HG03097 (cell line): ENCODE data around the gene DTX3L.

Experiments
- ATAC-seq: cut with Tn5 transposase; IDR thresholded peaks from one replicate; pipeline ENCODE4 v1.9.1; 2021; ENCODE audit not compliant: unreplicated experiment, low FRiP score

Gene DTX3L

DNA sequence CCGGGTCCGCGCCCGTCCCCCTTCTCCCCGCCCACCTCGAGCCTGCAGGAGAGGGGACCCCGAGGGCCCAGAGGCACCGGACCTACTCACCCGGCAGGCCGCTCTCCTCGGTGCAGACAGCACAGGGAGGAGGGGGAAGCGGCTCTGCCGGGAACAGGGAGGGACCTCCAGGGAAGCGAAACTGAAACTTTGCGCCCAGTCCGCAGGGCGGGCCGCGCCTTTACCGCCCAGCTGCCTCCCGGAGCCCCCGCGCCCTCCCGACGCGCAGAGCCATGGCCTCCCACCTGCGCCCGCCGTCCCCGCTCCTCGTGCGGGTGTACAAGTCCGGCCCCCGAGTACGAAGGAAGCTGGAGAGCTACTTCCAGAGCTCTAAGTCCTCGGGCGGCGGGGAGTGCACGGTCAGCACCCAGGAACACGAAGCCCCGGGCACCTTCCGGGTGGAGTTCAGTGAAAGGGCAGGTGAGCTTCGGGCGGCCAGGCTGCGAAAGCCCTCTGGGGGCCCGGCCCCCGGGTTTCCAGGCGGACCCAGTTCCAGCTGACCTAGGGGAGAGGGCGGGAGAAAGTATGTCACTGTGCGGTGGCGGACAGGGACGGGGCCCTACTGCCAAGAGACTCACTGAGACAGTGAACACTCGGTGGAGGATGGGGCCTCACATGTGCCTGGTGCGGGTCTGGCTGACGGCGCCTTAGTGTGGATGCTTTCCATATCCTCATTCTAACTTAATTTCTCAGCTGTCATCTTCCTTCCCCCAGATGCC is at the start of gene DTX3L, which contains the start of gene PARP9:
Gene DTX3L (plus strand): TSS at position 184 of the 758 bp plus-strand sequence. CDS start 89 bp downstream, at position 273.
Gene PARP9 (minus strand): TSS at position 146 of the 758 bp plus-strand sequence. CDS start 4,680 bp downstream, outside the sequence.
- ATAC-seq = peak; percentile 53

GRCh38 chr3:122515020-122515468 is 49.1 kb upstream of the DTX3L start:
- no peak for ATAC-seq

DNA sequence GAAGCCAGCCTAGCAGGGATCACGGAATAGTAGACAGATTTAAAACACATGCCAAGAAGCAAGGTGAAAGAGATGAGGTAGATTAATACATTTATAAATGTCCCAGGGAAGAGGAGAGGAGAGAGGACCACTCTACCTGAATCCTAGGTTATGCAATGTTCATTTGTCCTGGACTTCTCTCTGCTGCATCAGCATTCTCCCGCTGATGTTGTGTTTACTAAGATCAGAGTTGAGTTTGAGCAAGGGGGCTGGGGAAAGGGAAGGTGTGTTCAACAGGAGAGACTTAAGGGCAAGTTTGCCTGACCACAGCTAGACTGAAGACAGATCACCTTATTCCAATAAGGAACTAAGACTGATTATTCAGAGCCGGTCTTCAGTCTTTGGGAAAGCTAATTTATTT is 48.3 kb upstream of the DTX3L start:
- no peak for ATAC-seq

DNA sequence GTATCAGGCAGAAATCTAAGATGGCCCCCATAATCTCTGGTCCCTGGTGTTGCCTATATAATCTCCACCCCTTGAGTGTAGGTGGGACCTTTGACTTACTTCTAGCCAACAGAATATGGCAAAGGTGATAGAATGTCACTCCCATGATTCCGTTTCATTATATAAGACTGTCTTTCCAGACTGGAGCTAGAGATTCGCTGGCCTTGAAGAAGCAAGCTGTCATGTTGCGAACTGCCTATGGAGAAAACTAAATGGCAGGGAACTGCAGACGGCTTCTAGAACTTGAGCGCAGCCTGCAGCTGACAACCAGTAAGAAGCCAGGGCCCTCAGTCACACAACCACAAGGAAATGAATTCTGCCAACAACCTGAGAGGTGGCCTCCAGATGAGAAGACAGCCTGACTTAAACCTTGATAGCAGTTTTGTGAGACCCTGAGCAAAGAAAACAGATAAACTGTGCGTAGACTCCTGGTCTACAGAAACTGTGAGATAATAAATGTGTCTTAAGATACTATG is 47.2 kb upstream of the DTX3L start:
- ATAC-seq = no peak

GRCh38 chr3:122519693-122520092 is 44.4 kb upstream of the DTX3L start:
- ATAC-seq = no peak

DNA sequence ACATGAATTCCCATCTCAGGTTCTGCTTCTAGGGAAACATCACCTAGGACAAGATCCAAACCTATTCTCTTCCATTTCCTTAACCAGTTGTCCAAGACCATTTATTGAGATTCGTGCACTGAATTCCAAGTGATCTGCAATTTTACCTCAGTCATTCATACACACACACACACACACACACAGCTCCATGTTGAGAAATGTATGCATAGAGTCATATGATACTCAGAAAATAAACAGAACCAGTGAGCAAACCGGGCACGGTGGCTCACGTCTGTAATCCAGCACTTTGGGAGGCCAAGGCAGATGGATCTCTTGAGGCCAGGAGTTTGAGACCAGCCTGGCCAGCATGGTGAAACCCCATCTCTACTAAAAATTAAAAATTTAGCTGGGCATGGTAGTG is 43.3 kb upstream of the DTX3L start:
- ATAC-seq = no peak

GRCh38 chr3:122523317-122523716 is 40.8 kb upstream of the DTX3L start:
- no peak for ATAC-seq

DNA sequence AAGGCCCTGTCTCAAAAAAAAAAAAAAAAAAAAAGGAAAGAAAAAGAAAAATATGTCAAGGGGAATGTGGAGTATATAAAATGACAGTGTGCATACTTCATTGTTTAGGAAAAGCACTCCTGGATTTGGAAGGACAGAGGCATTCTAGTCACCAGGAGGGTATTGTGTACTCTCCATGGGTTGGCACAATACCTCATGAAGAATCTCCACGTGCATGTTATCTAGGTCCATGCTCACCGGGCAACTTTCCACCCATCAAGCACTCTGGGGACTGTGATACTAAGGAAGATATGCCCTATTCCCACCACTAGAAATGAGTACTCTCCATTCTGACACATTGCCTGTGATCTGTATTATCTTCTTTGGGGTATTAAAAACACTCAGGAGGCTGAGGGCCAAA is 34.0 kb upstream of the DTX3L start:
- ATAC-seq = no peak

- peak; percentile 10 for ATAC-seq
These were observed 30.7 kb upstream of the DTX3L start for GRCh38 chr3:122533480-122533879.

- ATAC-seq = peak; percentile 91
These were observed 30.2 kb upstream of the DTX3L start for GRCh38 chr3:122533931-122534334.

- no peak for ATAC-seq
These were observed 28.0 kb upstream of the DTX3L start for GRCh38 chr3:122535964-122536631.

DNA sequence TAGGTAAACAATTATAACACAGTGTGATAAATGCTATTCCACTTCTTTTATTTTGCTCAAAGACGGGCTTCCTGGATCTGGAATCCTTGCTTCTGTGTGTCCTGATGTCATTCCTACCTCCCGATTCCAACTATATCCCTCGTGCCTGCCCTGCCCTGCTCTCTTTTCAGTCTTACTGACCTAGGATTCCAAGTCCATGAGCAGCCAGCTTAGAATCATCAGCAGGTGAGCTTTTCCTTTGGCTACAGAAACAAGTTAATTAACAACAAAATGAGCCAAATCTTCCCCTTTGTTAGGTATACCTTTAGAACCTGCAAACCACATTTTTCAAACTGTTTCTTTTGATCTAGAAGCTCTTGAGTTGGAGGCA is 27.5 kb upstream of the DTX3L start:
- ATAC-seq = no peak

DNA sequence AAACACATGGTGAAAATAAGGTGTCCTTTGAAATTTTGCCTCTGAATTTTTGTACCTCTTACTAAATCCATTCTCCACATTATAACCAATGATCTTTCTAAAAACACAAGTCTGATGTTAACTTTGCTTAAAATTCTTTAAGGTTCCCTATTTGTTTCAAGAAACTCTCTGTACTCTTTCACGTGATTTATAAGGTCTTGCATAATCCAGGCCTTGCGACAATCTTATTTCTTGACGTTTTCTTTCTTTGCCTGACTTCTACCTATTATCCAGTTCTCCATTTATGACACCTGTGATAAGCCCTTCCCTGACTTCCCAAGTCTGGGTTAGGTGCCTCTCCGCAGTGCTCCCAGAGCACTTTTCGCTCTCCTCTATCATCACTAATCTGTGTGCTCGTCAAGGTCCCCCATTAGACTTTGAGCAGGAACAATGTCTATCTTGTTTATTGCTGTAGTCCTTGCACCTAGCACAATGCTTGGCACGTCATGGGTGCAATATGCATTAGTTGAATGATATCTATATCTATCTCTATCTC is 25.1 kb upstream of the DTX3L start:
- no peak for ATAC-seq

GRCh38 chr3:122546151-122546550 is 18.0 kb upstream of the DTX3L start:
- no peak for ATAC-seq

GRCh38 chr3:122548076-122548475 is 16.1 kb upstream of the DTX3L start:
- no peak for ATAC-seq

- no peak for ATAC-seq
These were observed 15.5 kb upstream of the DTX3L start for GRCh38 chr3:122548619-122549018.

GRCh38 chr3:122553171-122553570 is 11.0 kb upstream of the DTX3L start:
- ATAC-seq = no peak

- ATAC-seq = no peak
These were observed 8.7 kb upstream of the DTX3L start for GRCh38 chr3:122555275-122556071.

DNA sequence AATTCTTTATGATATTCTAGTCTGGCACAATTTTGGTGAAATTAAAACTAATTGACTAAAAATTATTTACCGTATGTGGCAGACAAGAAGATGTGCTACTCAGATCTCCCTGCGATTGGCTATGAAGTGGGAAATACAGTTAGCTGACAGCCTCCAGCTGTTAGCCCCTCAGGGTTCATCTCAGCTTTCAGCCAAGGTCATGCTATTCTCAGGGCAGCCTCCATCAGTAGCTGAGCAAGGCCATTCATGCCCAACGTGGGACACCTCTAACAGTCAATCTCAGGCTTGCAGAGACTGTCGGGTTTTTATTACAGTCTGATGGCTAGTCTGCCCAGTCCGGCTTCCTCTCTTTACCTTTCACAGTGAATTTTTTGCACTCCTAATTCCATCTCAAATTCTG is 6.8 kb upstream of the DTX3L start:
- no peak for ATAC-seq

DNA sequence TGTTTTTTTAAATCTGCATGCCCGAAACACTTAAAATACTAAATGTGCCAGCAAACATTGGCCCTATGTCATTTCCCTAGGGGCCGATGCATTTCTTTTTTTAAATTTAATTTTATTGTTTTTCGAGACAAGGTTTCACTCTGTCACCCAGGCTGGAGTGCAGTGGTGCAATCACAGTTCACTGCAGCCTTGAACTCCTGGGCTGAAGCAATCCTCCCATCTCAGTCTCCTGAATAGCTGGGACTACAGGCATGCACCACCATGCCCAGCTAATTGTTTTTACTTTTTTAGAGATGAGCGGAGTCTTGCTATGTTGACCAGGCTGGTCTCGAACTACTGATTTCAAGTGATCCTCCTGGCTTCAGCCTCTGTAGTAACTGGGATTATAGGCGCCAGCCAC is 5.5 kb upstream of the DTX3L start:
- ATAC-seq = no peak

GRCh38 chr3:122559906-122560305 is 4.2 kb upstream of the DTX3L start:
- ATAC-seq = no peak
